ENCODE measurements around the gene CSAD. TPM values are rescaled to one million over a fixed set of nuclear protein-coding genes. Genes with fewer than 3 reads are reported as not detected.
A peak's percentile ranks its signal among the peaks of the same experiment; 100 is the strongest.

The CSAD gene
- polyA plus RNA-seq (2011; rRNA removed): 27.3 and 30.7 TPM in 2 replicates
- polyA minus RNA-seq (2011; rRNA and poly(A)+ RNA removed): 8.4 and 14.0 TPM in 2 replicates

GRCh38 chr12:53180220-53180930 is at the start of gene CSAD, which contains the start of gene ZNF740:
Gene CSAD, minus strand, starts transcription at chr12:53180925. Its CDS starts 7,455 bp downstream, at chr12:53173470.
Gene ZNF740, plus strand, starts transcription at chr12:53180722. Its CDS starts 1,262 bp downstream, at chr12:53181984.
- no peaks in the 10 kb centered on the region for H3K27me3 ChIP-seq (ENCODE audit: control insufficient read depth, insufficient read depth, low read length)
- POLR2A ChIA-PET: interaction anchor here (0.5 to 0.8 kb wide), 2 partner anchors 21 to 101 kb away, joined by 3 to 4 read pairs; partner anchors contain the start of gene SPRYD3
- H3K4me3 ChIP-seq (ENCODE audit: low read depth, low read length): peak within 1 kb of the TSS; percentile 86
- H3K36me3 ChIP-seq (ENCODE audit: control insufficient read depth, insufficient read depth, low read length): peaks cover 12% of the 10 kb centered on the region
- TF ChIP-seq, protein P1, sequence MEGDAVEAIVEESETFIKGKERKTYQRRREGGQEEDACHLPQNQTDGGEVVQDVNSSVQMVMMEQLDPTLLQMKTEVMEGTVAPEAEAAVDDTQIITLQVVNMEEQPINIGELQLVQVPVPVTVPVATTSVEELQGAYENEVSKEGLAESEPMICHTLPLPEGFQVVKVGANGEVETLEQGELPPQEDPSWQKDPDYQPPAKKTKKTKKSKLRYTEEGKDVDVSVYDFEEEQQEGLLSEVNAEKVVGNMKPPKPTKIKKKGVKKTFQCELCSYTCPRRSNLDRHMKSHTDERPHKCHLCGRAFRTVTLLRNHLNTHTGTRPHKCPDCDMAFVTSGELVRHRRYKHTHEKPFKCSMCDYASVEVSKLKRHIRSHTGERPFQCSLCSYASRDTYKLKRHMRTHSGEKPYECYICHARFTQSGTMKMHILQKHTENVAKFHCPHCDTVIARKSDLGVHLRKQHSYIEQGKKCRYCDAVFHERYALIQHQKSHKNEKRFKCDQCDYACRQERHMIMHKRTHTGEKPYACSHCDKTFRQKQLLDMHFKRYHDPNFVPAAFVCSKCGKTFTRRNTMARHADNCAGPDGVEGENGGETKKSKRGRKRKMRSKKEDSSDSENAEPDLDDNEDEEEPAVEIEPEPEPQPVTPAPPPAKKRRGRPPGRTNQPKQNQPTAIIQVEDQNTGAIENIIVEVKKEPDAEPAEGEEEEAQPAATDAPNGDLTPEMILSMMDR (IDR thresholded peaks at IDR 0.05; ENCODE audit: insufficient read depth, low read depth, low read length): no peak
- CTCF ChIA-PET: interaction anchor here (0.6 to 3.7 kb wide), 8 partner anchors 9 to 353 kb away, joined by 3 to 17 read pairs (median 6); no protein-coding TSS in a partner anchor
- peak; percentile 83 for DNase-seq (ENCODE audit: low read depth)

DNA sequence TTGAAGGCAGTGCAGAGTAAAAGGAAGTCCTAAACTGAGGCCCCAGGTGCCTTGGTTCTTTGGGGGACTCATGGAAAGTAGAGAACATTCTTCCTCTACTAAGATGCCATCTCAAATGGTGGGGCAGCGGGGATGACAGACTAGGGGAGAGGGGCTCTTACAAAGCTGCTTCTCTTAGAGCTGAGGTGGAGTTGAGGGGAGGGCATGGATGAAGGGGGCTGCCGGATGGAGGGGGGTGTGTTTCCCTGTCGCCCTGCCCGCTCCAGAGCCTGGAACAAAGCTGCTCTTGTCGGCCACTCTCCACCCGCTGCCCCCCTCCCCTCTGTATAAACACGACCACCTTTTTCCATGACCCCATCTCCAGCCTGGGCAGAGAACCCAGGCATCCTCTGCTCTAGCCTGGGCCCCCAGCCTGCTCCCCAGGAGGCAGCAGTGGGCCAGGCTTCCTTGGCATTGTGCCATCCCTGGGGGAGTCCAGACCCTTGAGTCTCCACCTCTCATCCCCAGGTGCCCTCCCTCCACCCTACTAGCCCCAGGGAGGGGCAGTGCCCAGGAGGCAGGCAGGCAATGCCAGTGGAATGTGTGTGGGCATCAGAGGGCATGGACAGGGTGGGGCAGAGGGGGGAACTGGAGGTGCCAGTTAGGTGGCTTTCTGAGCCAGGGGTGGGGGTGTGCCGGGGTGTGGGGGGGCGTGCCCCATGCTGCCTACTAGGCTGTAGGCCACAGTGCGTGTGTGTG is 49.6 kb upstream of the CSAD start:
- TF ChIP-seq, protein P1 (IDR thresholded peaks at IDR 0.05; ENCODE audit: insufficient read depth, low read depth, low read length): no peak
- DNase-seq (ENCODE audit: low read depth): no peak
- H3K36me3 ChIP-seq (ENCODE audit: control insufficient read depth, insufficient read depth, low read length): no peaks in the 10 kb centered on the region
- POLR2A ChIA-PET: no interaction called here
- peak overlapping the region; percentile 67 for H3K4me3 ChIP-seq (ENCODE audit: low read depth, low read length)
- no peaks in the 10 kb centered on the region for H3K27me3 ChIP-seq (ENCODE audit: control insufficient read depth, insufficient read depth, low read length)
- CTCF ChIA-PET: interaction anchor here (0.9 to 1.8 kb wide), 3 partner anchors 11 to 17 kb away, joined by 4 to 6 read pairs (median 5); no protein-coding TSS in a partner anchor

DNA sequence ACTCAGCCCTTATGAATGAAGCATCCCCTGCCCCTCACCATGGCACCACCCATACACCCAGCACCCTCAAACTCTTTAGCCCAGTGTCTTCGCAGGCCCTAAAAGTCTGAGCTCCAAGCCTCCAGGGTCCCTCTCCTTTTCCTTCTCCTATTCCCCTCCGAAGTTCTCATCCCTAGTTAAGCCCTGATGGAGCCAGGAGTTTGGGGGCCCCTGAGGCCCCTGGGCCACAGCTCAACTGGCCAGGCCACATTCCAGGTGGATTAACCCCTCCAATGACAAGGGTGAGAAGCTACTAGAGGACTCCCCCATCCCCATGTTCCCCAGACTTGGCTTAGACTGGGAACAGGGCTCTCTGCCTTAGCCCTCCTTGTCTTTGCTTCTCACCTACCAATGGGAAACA is 48.7 kb upstream of the CSAD start:
- Histone ChIP-seq H3K4me3 (ENCODE audit: low read depth, low read length) (no peak overlapping the region), H3K27me3 (ENCODE audit: control insufficient read depth, insufficient read depth, low read length) (no peaks in the 10 kb centered on the region), H3K36me3 (ENCODE audit: control insufficient read depth, insufficient read depth, low read length) (no peaks in the 10 kb centered on the region)
- DNase-seq (ENCODE audit: low read depth): no peak
- TF ChIP-seq, protein P1 (IDR thresholded peaks at IDR 0.05; ENCODE audit: insufficient read depth, low read depth, low read length): no peak
- CTCF ChIA-PET: interaction anchor here (0.7 to 1.4 kb wide), 3 partner anchors 10 to 24 kb away, joined by 3 to 6 read pairs (median 4); no protein-coding TSS in a partner anchor
- POLR2A ChIA-PET: no interaction called here

GRCh38 chr12:53227836-53228235 is 47.1 kb upstream of the CSAD start:
- no peaks in the 10 kb centered on the region for H3K27me3 ChIP-seq (ENCODE audit: control insufficient read depth, insufficient read depth, low read length)
- POLR2A ChIA-PET: no interaction called here
- no peaks in the 10 kb centered on the region for H3K36me3 ChIP-seq (ENCODE audit: control insufficient read depth, insufficient read depth, low read length)
- CTCF ChIA-PET: interaction anchor here (1.0 kb wide), 2 partner anchors 14 to 29 kb away, joined by 3 read pairs; no protein-coding TSS in a partner anchor
- DNase-seq (ENCODE audit: low read depth): no peak
- TF ChIP-seq, protein P1 (IDR thresholded peaks at IDR 0.05; ENCODE audit: insufficient read depth, low read depth, low read length): no peak
- no peak overlapping the region for H3K4me3 ChIP-seq (ENCODE audit: low read depth, low read length)

DNA sequence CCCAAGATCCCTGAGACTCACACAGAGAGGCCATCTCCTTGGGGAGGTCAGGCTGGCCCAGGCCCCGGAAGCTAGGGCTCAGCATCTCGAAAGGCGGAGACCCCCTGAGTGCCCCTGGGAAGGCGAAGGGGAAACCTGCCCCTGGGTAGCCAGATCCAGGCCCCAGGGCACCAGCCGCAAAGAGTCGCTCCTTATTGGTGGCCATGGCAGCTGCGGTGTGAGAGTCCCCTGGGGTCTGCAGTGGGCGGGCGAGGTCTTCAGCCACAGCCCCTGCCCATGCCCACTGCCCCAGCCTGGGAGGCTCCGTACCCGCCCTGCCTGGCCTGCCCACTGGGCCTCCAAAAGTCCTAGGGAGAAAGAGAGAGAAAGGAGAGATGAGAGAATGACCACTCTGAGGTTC is 46.6 kb upstream of the CSAD start:
- no peaks in the 10 kb centered on the region for H3K27me3 ChIP-seq (ENCODE audit: control insufficient read depth, insufficient read depth, low read length)
- H3K36me3 ChIP-seq (ENCODE audit: control insufficient read depth, insufficient read depth, low read length): no peaks in the 10 kb centered on the region
- no peak overlapping the region for H3K4me3 ChIP-seq (ENCODE audit: low read depth, low read length)
- ChIA-PET POLR2A (no interaction called here), CTCF (interaction anchor here (1.0 kb wide), 2 partner anchors 14 to 30 kb away, joined by 3 read pairs; no protein-coding TSS in a partner anchor)
- TF ChIP-seq, protein P1 (IDR thresholded peaks at IDR 0.05; ENCODE audit: insufficient read depth, low read depth, low read length): no peak
- no peak for DNase-seq (ENCODE audit: low read depth)
